Measurements from ENCODE around the gene GAP43.
"Not testable (repeated sequence)": the region's sequence is repeated elsewhere in the genome, so short reads cannot be mapped to it uniquely, and the experiment has no call there.

GAP43 gene

GRCh38 chr3:115698851-115699591 is 75.7 kb downstream of the GAP43 start:
- DNase-seq (ENCODE audit: low read depth) = no peak

GRCh38 chr3:115699706-115700105 is 76.4 kb downstream of the GAP43 start:
- DNase-seq (ENCODE audit: low read depth) = no peak

- no peak for DNase-seq (ENCODE audit: low read depth)
These were observed 79.3 kb downstream of the GAP43 start for GRCh38 chr3:115702598-115702997.

GRCh38 chr3:115704661-115705338 is 81.5 kb downstream of the GAP43 start:
- no peak for DNase-seq (ENCODE audit: low read depth)

GRCh38 chr3:115706311-115706829 is 83.1 kb downstream of the GAP43 start:
- DNase-seq (ENCODE audit: low read depth) = no peak

GRCh38 chr3:115708540-115708939 is 85.2 kb downstream of the GAP43 start:
- no peak for DNase-seq (ENCODE audit: low read depth)

GRCh38 chr3:115709093-115709492 is 85.8 kb downstream of the GAP43 start:
- DNase-seq (ENCODE audit: low read depth) = no peak

GRCh38 chr3:115709931-115710330 is 86.6 kb downstream of the GAP43 start:
- DNase-seq (ENCODE audit: low read depth) = no peak

- DNase-seq (ENCODE audit: low read depth) = no peak
These were observed 87.5 kb downstream of the GAP43 start for GRCh38 chr3:115710799-115711198.

- no peak for DNase-seq (ENCODE audit: low read depth)
These were observed 89.6 kb downstream of the GAP43 start for GRCh38 chr3:115712871-115713270.

- no peak for DNase-seq (ENCODE audit: low read depth)
These were observed 90.0 kb downstream of the GAP43 start for GRCh38 chr3:115713284-115713683.

- no peak for DNase-seq (ENCODE audit: low read depth)
These were observed 92.0 kb downstream of the GAP43 start for GRCh38 chr3:115715241-115715745.

GRCh38 chr3:115720983-115721382 is 97.7 kb downstream of the GAP43 start:
- no peak for DNase-seq (ENCODE audit: low read depth)

GRCh38 chr3:115725800-115726199 is 102.5 kb downstream of the GAP43 start:
- DNase-seq (ENCODE audit: low read depth) = no peak

GRCh38 chr3:115727135-115727534 is 103.8 kb downstream of the GAP43 start:
- no peak for DNase-seq (ENCODE audit: low read depth)

- no peak for DNase-seq (ENCODE audit: low read depth)
These were observed 104.7 kb downstream of the GAP43 start for GRCh38 chr3:115728013-115728412.

GRCh38 chr3:115736341-115736740 is 113.0 kb downstream of the GAP43 start:
- not testable (repeated sequence) for DNase-seq (ENCODE audit: low read depth)

GRCh38 chr3:115741650-115742049 is 118.3 kb downstream of the GAP43 start:
- DNase-seq (ENCODE audit: low read depth) = no peak

GRCh38 chr3:115744516-115744915 is 121.2 kb downstream of the GAP43 start:
- DNase-seq (ENCODE audit: low read depth) = not testable (repeated sequence)

GRCh38 chr3:115752978-115753377 is 129.7 kb downstream of the GAP43 start:
- not testable (repeated sequence) for DNase-seq (ENCODE audit: low read depth)

- no peak for DNase-seq (ENCODE audit: low read depth)
These were observed 134.9 kb downstream of the GAP43 start for GRCh38 chr3:115758076-115758763.

GRCh38 chr3:115760716-115761115 is 137.4 kb downstream of the GAP43 start:
- DNase-seq (ENCODE audit: low read depth) = no peak

GRCh38 chr3:115761927-115762305 is 138.6 kb downstream of the GAP43 start:
- DNase-seq (ENCODE audit: low read depth) = no peak
